ENCODE results near the gene MCF2L.

MCF2L gene

GRCh38 chr13:113018676-113019465 lies 49.9 kb downstream of the MCF2L start:
- peaks cover 9% of the 10 kb centered on the region; the same call in 1 of the 2 replicates for H3K4me1 ChIP-seq (ENCODE audit: low read length)
- peaks cover 95% of the 10 kb centered on the region for H3K27me3 ChIP-seq (replicated peaks; ENCODE audit: insufficient read depth, low read length)
- TF ChIP-seq CTCF (IDR thresholded peaks at IDR 0.05; ENCODE audit: low read length), result no peak
- TF ChIP-seq EZH2phosphoT487 (IDR thresholded peaks at IDR 0.05; ENCODE audit: low read length), result no peak
- TF ChIP-seq EZH2 (optimal IDR thresholded peaks at IDR 0.05; ENCODE audit: low read depth, low read length), result no peak
- H3K36me3 ChIP-seq (replicated peaks; ENCODE audit: insufficient read depth, low read length), result no peaks in the 10 kb centered on the region
- no peaks in the 10 kb centered on the region for H3K9me2 ChIP-seq (replicated peaks; ENCODE audit: insufficient read depth, low read length)
- no peak overlapping the region for H3K4me3 ChIP-seq (ENCODE audit: low read length)
- H2AFZ ChIP-seq (ENCODE audit: low read length), result no peak overlapping the region
- no peaks in the 10 kb centered on the region for H4K20me1 ChIP-seq (ENCODE audit: insufficient read depth, low read length)
- no peak for DNase-seq
- H3K9ac ChIP-seq (ENCODE audit: low read length), result no peak overlapping the region
- no peaks in the 10 kb centered on the region for H3K79me2 ChIP-seq (ENCODE audit: low read length)
- no peaks in the 10 kb centered on the region for H3K9me3 ChIP-seq (replicated peaks; ENCODE audit: insufficient read depth, low read length)
- no peaks in the 10 kb centered on the region for H3F3A ChIP-seq (ENCODE audit: insufficient read depth, low read length)
- peak overlapping the region; percentile 30; the same call in 1 of the 2 replicates for H3K4me2 ChIP-seq (ENCODE audit: low read depth, low read length)
- no peak overlapping the region for H3K27ac ChIP-seq (ENCODE audit: low read length)

GRCh38 chr13:113020323-113021080 lies 51.5 kb downstream of the MCF2L start:
- peaks cover 9% of the 10 kb centered on the region; the same call in 1 of the 2 replicates for H3K4me1 ChIP-seq (ENCODE audit: low read length)
- no peak overlapping the region for H3K4me3 ChIP-seq (ENCODE audit: low read length)
- TF ChIP-seq EZH2phosphoT487 (IDR thresholded peaks at IDR 0.05; ENCODE audit: low read length) (no peak), EZH2 (optimal IDR thresholded peaks at IDR 0.05; ENCODE audit: low read depth, low read length) (no peak), CTCF (IDR thresholded peaks at IDR 0.05; ENCODE audit: low read length) (no peak)

GRCh38 chr13:113021391-113021790 lies 52.4 kb downstream of the MCF2L start:
- DNase-seq, result no peak
- Histone ChIP-seq H3K79me2 (ENCODE audit: low read length) (no peaks in the 10 kb centered on the region), H3F3A (ENCODE audit: insufficient read depth, low read length) (no peaks in the 10 kb centered on the region), H2AFZ (ENCODE audit: low read length) (no peak overlapping the region), H3K27ac (ENCODE audit: low read length) (no peak overlapping the region), H3K36me3 (replicated peaks; ENCODE audit: insufficient read depth, low read length) (no peaks in the 10 kb centered on the region), H3K27me3 (replicated peaks; ENCODE audit: insufficient read depth, low read length) (peaks cover 84% of the 10 kb centered on the region), H3K4me2 (ENCODE audit: low read depth, low read length) (no peak overlapping the region), H3K9me2 (replicated peaks; ENCODE audit: insufficient read depth, low read length) (no peaks in the 10 kb centered on the region), H3K9me3 (replicated peaks; ENCODE audit: insufficient read depth, low read length) (no peaks in the 10 kb centered on the region), H3K4me1 (ENCODE audit: low read length) (peaks cover 9% of the 10 kb centered on the region; the same call in 1 of the 2 replicates), H4K20me1 (ENCODE audit: insufficient read depth, low read length) (no peaks in the 10 kb centered on the region), H3K9ac (ENCODE audit: low read length) (no peak overlapping the region), H3K4me3 (ENCODE audit: low read length) (no peak overlapping the region)
- TF ChIP-seq EZH2 (optimal IDR thresholded peaks at IDR 0.05; ENCODE audit: low read depth, low read length), result no peak
- TF ChIP-seq EZH2phosphoT487 (IDR thresholded peaks at IDR 0.05; ENCODE audit: low read length), result no peak
- no peak for TF ChIP-seq CTCF (IDR thresholded peaks at IDR 0.05; ENCODE audit: low read length)

More at GRCh38 chr13:113020323-113021080, 51.5 kb downstream of the MCF2L start:
- Histone ChIP-seq H2AFZ (ENCODE audit: low read length) (no peak overlapping the region), H3K79me2 (ENCODE audit: low read length) (no peaks in the 10 kb centered on the region), H3K9me2 (replicated peaks; ENCODE audit: insufficient read depth, low read length) (no peaks in the 10 kb centered on the region), H3K27me3 (replicated peaks; ENCODE audit: insufficient read depth, low read length) (peaks cover 87% of the 10 kb centered on the region), H3K9ac (ENCODE audit: low read length) (no peak overlapping the region), H3K9me3 (replicated peaks; ENCODE audit: insufficient read depth, low read length) (no peaks in the 10 kb centered on the region), H3K27ac (ENCODE audit: low read length) (no peak overlapping the region), H4K20me1 (ENCODE audit: insufficient read depth, low read length) (no peaks in the 10 kb centered on the region), H3K4me2 (ENCODE audit: low read depth, low read length) (no peak overlapping the region), H3F3A (ENCODE audit: insufficient read depth, low read length) (no peaks in the 10 kb centered on the region), H3K36me3 (replicated peaks; ENCODE audit: insufficient read depth, low read length) (no peaks in the 10 kb centered on the region)
- DNase-seq, result no peak
